Astrocyte (in vitro differentiated cells and primary cell): ENCODE results near the gene EPHA7.

Source experiments
- CTCF ChIP-seq: IDR thresholded peaks from 2 replicates; pipeline ENCODE4 v1.5.1; 2011; ENCODE audit warnings: low read depth, mild to moderate bottlenecking, inconsistent platforms, low read length, moderate library complexity; ENCODE audit not compliant: insufficient read depth
- EZH2 ChIP-seq: IDR thresholded peaks from 2 replicates; pipeline ENCODE4 v1.6.1; 2012; ENCODE audit warnings: mild to moderate bottlenecking, low read length, inconsistent platforms; ENCODE audit not compliant: insufficient read depth

GRCh38 chr6:93453956-93454355 is 34.6 kb upstream of the EPHA7 start:
- TF ChIP-seq CTCF (no peak), EZH2 (no peak)
